Fibroblast of lung (primary cell): Measurements from ENCODE around the gene CRB1. TPM values are rescaled to one million over a fixed set of nuclear protein-coding genes. Genes with fewer than 3 reads are reported as not detected.

Experiments
- DNase-seq, 2 donors: peaks; one replicate each; pipeline versions ENCODE4 v3.0.0 to v3.0.0-alpha.2; 2010; ENCODE audit warnings: low read depth in 2 of 2
- H2AFZ ChIP-seq: 2 replicates; pipeline ENCODE4 v1.5.1; 2012; ENCODE audit warnings: low read length, control low read depth, inconsistent platforms
- H3K27ac ChIP-seq: 2 replicates; pipeline ENCODE4 v1.5.1; 2011; ENCODE audit warnings: low read length, control low read depth; ENCODE audit not compliant: insufficient read depth
- H3K27me3 ChIP-seq: 2 replicates; pipeline ENCODE4 v1.5.1; 2011; ENCODE audit warnings: mild to moderate bottlenecking, low read length; ENCODE audit not compliant: control insufficient read depth, insufficient read depth
- H3K36me3 ChIP-seq: 2 replicates; pipeline ENCODE4 v1.5.1; 2011; ENCODE audit warnings: low read length; ENCODE audit not compliant: control insufficient read depth, insufficient read depth
- H3K4me1 ChIP-seq: 2 replicates; pipeline ENCODE4 v1.5.1; 2011; ENCODE audit warnings: low read length; ENCODE audit not compliant: control insufficient read depth, insufficient read depth; ENCODE audit errors: extremely low read depth
- H3K4me2 ChIP-seq: 2 replicates; pipeline ENCODE4 v1.5.1; 2011; ENCODE audit warnings: low read length, control low read depth; ENCODE audit not compliant: insufficient read depth; ENCODE audit errors: extremely low read depth
- H3K4me3 ChIP-seq, 4 experiments: fragments of 200-600 bp in 1 of 4; sonication (generic) in 1 of 4; replicated peaks in 1 of 4; 2 replicates each; pipeline ENCODE4 v1.5.1; 2011 to 2016; ENCODE audit warnings: low read length in 4 of 4, low read depth in 3 of 4, mild to moderate bottlenecking in 3 of 4, control low read depth in 2 of 4, inconsistent platforms in 1 of 4, mixed read lengths in 1 of 4; ENCODE audit not compliant: insufficient read depth in 1 of 4; ENCODE audit errors: control extremely low read depth in 1 of 4
- H3K79me2 ChIP-seq: 2 replicates; pipeline ENCODE4 v1.5.1; 2012; ENCODE audit warnings: mild to moderate bottlenecking, low read length, inconsistent platforms; ENCODE audit not compliant: control insufficient read depth, insufficient read depth
- H3K9ac ChIP-seq: 2 replicates; pipeline ENCODE4 v1.5.1; 2011; ENCODE audit warnings: mild to moderate bottlenecking, low read length, control low read depth; ENCODE audit not compliant: insufficient read depth
- H3K9me3 ChIP-seq: 2 replicates; pipeline ENCODE4 v1.5.1; 2012; ENCODE audit warnings: low read depth, low read length; ENCODE audit not compliant: control insufficient read depth, insufficient read depth
- H4K20me1 ChIP-seq: 2 replicates; pipeline ENCODE4 v1.5.1; 2011; ENCODE audit warnings: low read length; ENCODE audit not compliant: control insufficient read depth, insufficient read depth; ENCODE audit errors: extremely low read depth
- CTCF ChIP-seq, 2 donors: IDR thresholded peaks in 1 of 2; conservative IDR thresholded peaks in 1 of 2; 1 replicate in 1 of 2; 2 replicates in 1 of 2; pipeline ENCODE4 v1.5.1; 2011 to 2012; ENCODE audit warnings: low read length in 2 of 2, control low read depth in 1 of 2, inconsistent platforms in 1 of 2, low read depth in 1 of 2, mild to moderate bottlenecking in 1 of 2
- EZH2 ChIP-seq: IDR thresholded peaks from 2 replicates; pipeline ENCODE4 v1.5.1; 2012; ENCODE audit warnings: low read length, control low read depth, mild to moderate bottlenecking; ENCODE audit errors: missing control alignments
- polyA plus RNA-seq, 2 donors: library from polyadenylated mRNA; depleted of rRNA in 1 of 2; stranded (reverse) in 1 of 2; unstranded in 1 of 2; fragments of >200 nt; gene quantifications; 2 replicates each; pipeline ENCODE4 v1.2.1, GENCODE V29; 2011 to 2012; ENCODE audit warnings: missing spikeins in 1 of 2
- total RNA-seq: library from RNA; depleted of rRNA; stranded (reverse); fragments of >200 nt; gene quantifications from 2 replicates; pipeline ENCODE4 v1.2.1, GENCODE V29; 2014

The CRB1 gene
- total and polyA plus RNA-seq, 2 donors (not counting 1 experiment from before 2014, with no cell fraction given) = 0.05 to 0.66 TPM

GRCh38 chr1:197343663-197344273, 75.7 kb downstream of the CRB1 start:
- H4K20me1 ChIP-seq = no peaks in the 10 kb centered on the region
- DNase-seq = no peak
- H3K79me2 ChIP-seq = no peaks in the 10 kb centered on the region
- H3K9me3 ChIP-seq = no peaks in the 10 kb centered on the region
- H3K4me3 ChIP-seq = no peak overlapping the region
- TF ChIP-seq EZH2 (no peak), CTCF (conservative IDR thresholded peaks at IDR 0.05 in 1 of 2, IDR thresholded peaks at IDR 0.05 in 1 of 2; ENCODE audit: low read depth in 1 of 2, low read length in 2 of 2) (no peak)
- H3K4me2 ChIP-seq = no peak overlapping the region
- H3K36me3 ChIP-seq = no peaks in the 10 kb centered on the region
- H2AFZ ChIP-seq = no peak overlapping the region
- H3K9ac ChIP-seq = no peak overlapping the region
- H3K4me1 ChIP-seq = no peaks in the 10 kb centered on the region
- no peaks in the 10 kb centered on the region for H3K27me3 ChIP-seq
- no peak overlapping the region for H3K27ac ChIP-seq

GRCh38 chr1:197351821-197352440, 83.9 kb downstream of the CRB1 start:
- H3K27ac ChIP-seq = no peak overlapping the region
- no peak for TF ChIP-seq CTCF (conservative IDR thresholded peaks at IDR 0.05 in 1 of 2, IDR thresholded peaks at IDR 0.05 in 1 of 2; ENCODE audit: low read depth in 1 of 2, low read length in 2 of 2)
- no peak for TF ChIP-seq EZH2
- no peak overlapping the region for H3K4me2 ChIP-seq
- peak in 1 of 2 donors; percentile 12 for DNase-seq
- no peaks in the 10 kb centered on the region for H4K20me1 ChIP-seq
- H3K4me3 ChIP-seq = no peak overlapping the region
- no peaks in the 10 kb centered on the region for H3K27me3 ChIP-seq
- no peaks in the 10 kb centered on the region for H3K79me2 ChIP-seq
- no peaks in the 10 kb centered on the region for H3K36me3 ChIP-seq
- H3K9ac ChIP-seq = no peak overlapping the region
- no peak overlapping the region for H2AFZ ChIP-seq
- no peaks in the 10 kb centered on the region for H3K4me1 ChIP-seq
- no peaks in the 10 kb centered on the region for H3K9me3 ChIP-seq

GRCh38 chr1:197355248-197355995, 87.4 kb downstream of the CRB1 start:
- no peak overlapping the region for H3K4me2 ChIP-seq
- TF ChIP-seq CTCF (conservative IDR thresholded peaks at IDR 0.05 in 1 of 2, IDR thresholded peaks at IDR 0.05 in 1 of 2; ENCODE audit: low read depth in 1 of 2, low read length in 2 of 2) (no peak), EZH2 (no peak)

More at GRCh38 chr1:197355248-197355995, 87.4 kb downstream of the CRB1 start:
- Histone ChIP-seq H3K9ac (no peak overlapping the region), H3K27me3 (no peaks in the 10 kb centered on the region), H3K36me3 (no peaks in the 10 kb centered on the region), H3K4me3 (no peak overlapping the region), H2AFZ (no peak overlapping the region), H3K4me1 (no peaks in the 10 kb centered on the region), H3K79me2 (no peaks in the 10 kb centered on the region), H4K20me1 (no peaks in the 10 kb centered on the region), H3K9me3 (no peaks in the 10 kb centered on the region), H3K27ac (no peak overlapping the region)
- DNase-seq = no peak
